HepG2 (cell line): ENCODE results near the gene CSNK1G3. TPM values are rescaled to one million over a fixed set of nuclear protein-coding genes. Genes with fewer than 3 reads are reported as not detected.

Source experiments
- ATAC-seq: fragments of 200-7000 bp; cut with Tn5 transposase; 3 replicates; pipeline ENCODE4 v1.9.1; 2020; ENCODE audit warnings: mild to moderate bottlenecking, moderate library complexity
- BruUV-seq: library from RNA; stranded (reverse); fragments of 400-500 nt; replicated peaks from 2 replicates; lab custom pipeline; 2021; lab: Mats Ljungman, UMichigan
- CTCF ChIA-PET: fragments of 300-600 bp; formaldehyde crosslinking; extraction: SDS; loops from one replicate; lab custom pipeline; 2021; ENCODE audit warnings: low total read pairs, inconsistent platforms, low intra/inter-chr PET ratio; lab: Yijun Ruan, JAX
- POLR2A ChIA-PET: fragments of 350-600 bp; sonication (Branson Sonifier 250); formaldehyde crosslinking; loops from one replicate; lab custom pipeline; 2020; ENCODE audit warnings: antibody characterized with exemption, inconsistent platforms; lab: Yijun Ruan, JAX
- DNase-seq: peaks from one replicate; pipeline ENCODE4 v3.0.0-alpha.2; 2015; ENCODE audit warnings: low spot score
- FAIRE-seq: peaks from 3 replicates; lab custom pipeline; 2011; peaks lifted over from hg19 to GRCh38; lab: Jason Lieb, UNC
- H2AFZ ChIP-seq: one replicate; pipeline ENCODE4 v1.6.1; 2011; ENCODE audit warnings: low read length, inconsistent platforms
- H3K27ac ChIP-seq: fragments of 300-600 bp; 3 replicates; pipeline ENCODE4 v1.8.0; 2011; ENCODE audit warnings: mixed run types, mild to moderate bottlenecking, mixed read lengths, low read length, inconsistent platforms; ENCODE audit not compliant: insufficient read depth; ENCODE audit errors: extremely low read length
- H3K27me3 ChIP-seq, 2 experiments: fragments of 200-600 bp in 1 of 2; 2 replicates in 1 of 2; 3 replicates in 1 of 2; pipeline versions ENCODE4 v1.6.0 to v1.8.0; 2011; ENCODE audit warnings: low read length in 2 of 2, mild to moderate bottlenecking in 2 of 2, moderate library complexity in 2 of 2, inconsistent platforms in 1 of 2; ENCODE audit not compliant: insufficient read depth in 2 of 2, control insufficient read depth in 1 of 2
- H3K36me3 ChIP-seq, 2 experiments: fragments of 200-600 bp in 1 of 2; replicated peaks in 1 of 2; 2 replicates in 1 of 2; 3 replicates in 1 of 2; pipeline versions ENCODE4 v1.5.1 to v1.8.0; 2011; ENCODE audit warnings: low read length in 2 of 2, inconsistent platforms in 1 of 2; ENCODE audit not compliant: insufficient read depth in 2 of 2, control insufficient read depth in 1 of 2
- H3K4me1 ChIP-seq: 2 replicates; pipeline ENCODE4 v1.5.1; 2012; ENCODE audit warnings: low read length, inconsistent platforms; ENCODE audit not compliant: insufficient read depth
- H3K4me2 ChIP-seq: 2 replicates; pipeline ENCODE4 v1.6.0; 2011; ENCODE audit warnings: low read depth, low read length, inconsistent platforms
- H3K4me3 ChIP-seq, 3 experiments: fragments of 200-600 bp in 1 of 3; sonication (generic), shearing (Covaris generic) in 1 of 3; replicated peaks in 1 of 3; 2 replicates each; pipeline ENCODE4 v1.5.1; 2011 to 2016; ENCODE audit warnings: low read length in 3 of 3, inconsistent platforms in 2 of 3, low read depth in 2 of 3, mild to moderate bottlenecking in 2 of 3, control low read depth in 1 of 3, mixed read lengths in 1 of 3; ENCODE audit not compliant: insufficient read depth in 1 of 3
- H3K79me2 ChIP-seq: one replicate; pipeline ENCODE4 v1.6.1; 2011; ENCODE audit warnings: low read length, inconsistent platforms; ENCODE audit not compliant: insufficient read depth
- H3K9ac ChIP-seq: 2 replicates; pipeline ENCODE4 v1.6.0; 2011; ENCODE audit warnings: mild to moderate bottlenecking, low read depth, low read length, inconsistent platforms; ENCODE audit not compliant: insufficient read depth
- H3K9me3 ChIP-seq: 2 replicates; pipeline ENCODE4 v1.5.1; 2012; ENCODE audit warnings: mild to moderate bottlenecking, low read length
- H4K20me1 ChIP-seq: 2 replicates; pipeline ENCODE4 v1.6.0; 2011; ENCODE audit warnings: inconsistent platforms, mild to moderate bottlenecking, low read length, moderate library complexity; ENCODE audit not compliant: insufficient read depth
- CC2D1A ChIP-seq: sonication (generic); formaldehyde crosslinking; IDR thresholded peaks from 2 replicates; pipeline ENCODE4 v1.8.1; 2023; ENCODE audit warnings: mild to moderate bottlenecking, missing genetic modification reagents
- DBP ChIP-seq: sonication (generic); formaldehyde crosslinking; IDR thresholded peaks from 2 replicates; pipeline ENCODE4 v1.4.0; 2020; ENCODE audit warnings: missing genetic modification reagents; ENCODE audit errors: not compliant biosample characterization
- FOXJ3 ChIP-seq: sonication (generic); formaldehyde crosslinking; IDR thresholded peaks from 2 replicates; pipeline ENCODE4 v1.4.0; 2020; ENCODE audit warnings: missing genetic modification reagents, mild to moderate bottlenecking, borderline replicate concordance
- HOXA7 ChIP-seq: sonication (generic); formaldehyde crosslinking; IDR thresholded peaks from 2 replicates; pipeline ENCODE4 v1.8.1; 2022; ENCODE audit warnings: mild to moderate bottlenecking, missing genetic modification reagents, moderate library complexity
- IRF9 ChIP-seq: sonication (generic); formaldehyde crosslinking; IDR thresholded peaks from 2 replicates; pipeline ENCODE4 v1.8.0; 2022; ENCODE audit warnings: missing genetic modification reagents, mild to moderate bottlenecking, borderline replicate concordance
- LBX2 ChIP-seq: sonication (generic); formaldehyde crosslinking; IDR thresholded peaks from 2 replicates; pipeline ENCODE4 v1.5.0; 2020; ENCODE audit warnings: missing genetic modification reagents, mild to moderate bottlenecking, borderline replicate concordance
- RNF219 ChIP-seq: sonication (generic); formaldehyde crosslinking; IDR thresholded peaks from 2 replicates; pipeline ENCODE4 v1.5.0; 2020; ENCODE audit warnings: mild to moderate bottlenecking, missing genetic modification reagents
- SRSF4 ChIP-seq: fragments of 200-400 bp; formaldehyde crosslinking; IDR thresholded peaks from one replicate; pipeline ENCODE4 v1.6.1; 2018; ENCODE audit warnings: mild to moderate bottlenecking, low read depth, low read length, moderate library complexity; ENCODE audit not compliant: poor library complexity, severe bottlenecking
- XBP1 ChIP-seq: sonication (generic); formaldehyde crosslinking; IDR thresholded peaks from 2 replicates; pipeline ENCODE4 v1.5.0; 2020; ENCODE audit warnings: missing genetic modification reagents
- ZFP36L2 ChIP-seq: sonication (generic); formaldehyde crosslinking; IDR thresholded peaks from 2 replicates; pipeline ENCODE4 v1.4.0; 2020; ENCODE audit warnings: missing genetic modification reagents
- ZNF225 ChIP-seq: sonication (generic); formaldehyde crosslinking; IDR thresholded peaks from 2 replicates; pipeline ENCODE4 v1.4.0; 2020; ENCODE audit warnings: mild to moderate bottlenecking, missing genetic modification reagents
- ZNF652 ChIP-seq: IDR thresholded peaks from 2 replicates; pipeline ENCODE4 v1.6.1; 2016; ENCODE audit warnings: low read depth, borderline replicate concordance
- WGBS: methylation state at CpG from one replicate; pipeline ENCODE4 v1.1.6; 2017; ENCODE audit warnings: low lambda C conversion rate; 5-methylcytosine and 5-hydroxymethylcytosine counted together
- in situ Hi-C: cut with HindIII; loops from 2 replicates; pipeline ENCODE4 v1.10.0; 2017; ENCODE audit warnings: low pct_unique_long_range_greater_than_20kb; ENCODE audit not compliant: extremely low pct_ligation_motif_present
- intact Hi-C: fragments of 100-400 bp; cut with micrococcal nuclease; formaldehyde crosslinking; loops from one replicate; pipeline ENCODE4 v1.10.0; 2022; ENCODE audit not compliant: unreplicated experiment
- polyA plus RNA-seq, 8 experiments: library from polyadenylated mRNA; depleted of rRNA in 3 of 8; stranded (reverse) in 7 of 8; unstranded in 1 of 8; fragments of >200 nt; fragmentation: Illumina TruSeq in 4 of 8; extraction: Trizol in 4 of 8; gene quantifications; 2 replicates each; pipeline versions ENCODE4 v1.2.1 to v1.2.3, GENCODE V29; 2011 to 2016; ENCODE audit warnings: low read depth in 4 of 8, missing spikeins in 1 of 8, mixed read lengths in 1 of 8; ENCODE audit not compliant: insufficient read depth in 1 of 8
- total RNA-seq, 5 experiments: library from RNA; depleted of rRNA; stranded (reverse); fragments of >200 nt; fragmentation: Illumina TruSeq; extraction: Trizol; gene quantifications; 2 replicates each; pipeline ENCODE4 v1.2.3, GENCODE V29; 2016; ENCODE audit warnings: low read depth in 1 of 5

CSNK1G3 gene
- total and polyA plus RNA-seq, 2 of the 13 experiments (the other 11 are each of a cell fraction or from before 2014, with no cell fraction given) = 11.3 to 31.5 TPM

- no peak for TF ChIP-seq IRF9
- TF ChIP-seq SRSF4 = no peak
- no peak for TF ChIP-seq ZNF225 (CRISPR knock-in tag)
- no peak for TF ChIP-seq RNF219 (CRISPR knock-in tag)
These were observed 66.4 kb downstream of the CSNK1G3 start (continued) for GRCh38 chr5:123578390-123578789.

GRCh38 chr5:123579410-123579809, 67.4 kb downstream of the CSNK1G3 start:
- peaks cover 0 to 3% of the 10 kb centered on the region in 2 experiments; a peak in 1 of 5 replicates for H3K36me3 ChIP-seq
- DNase-seq = no peak
- in situ Hi-C loops (no loop called here), intact Hi-C loops (loop anchor here (5.0 kb wide), 1 partner anchor 52 kb away; no protein-coding TSS in a partner anchor)
- no peaks in the 10 kb centered on the region for H3K79me2 ChIP-seq
- H3K4me1 ChIP-seq = no peaks in the 10 kb centered on the region
- ATAC-seq = no peak
- TF ChIP-seq FOXJ3 (no peak), DBP (CRISPR knock-in tag) (no peak), LBX2 (CRISPR knock-in tag) (no peak), HOXA7 (CRISPR knock-in tag) (no peak), ZNF652 (CRISPR knock-in tag) (no peak), ZFP36L2 (no peak), XBP1 (CRISPR knock-in tag) (no peak), CC2D1A (no peak)
- H3K27ac ChIP-seq = no peak overlapping the region
- H2AFZ ChIP-seq = no peak overlapping the region
- POLR2A ChIA-PET = no interaction called here
- no peaks in the 10 kb centered on the region for H3K9me3 ChIP-seq
- BruUV-seq = no TSS peak
- no peaks in the 10 kb centered on the region for H4K20me1 ChIP-seq
- H3K9ac ChIP-seq = no peak overlapping the region
- CTCF ChIA-PET = no interaction called here
- H3K4me2 ChIP-seq = no peak overlapping the region
- H3K27me3 ChIP-seq = no peaks in the 10 kb centered on the region
- H3K4me3 ChIP-seq = no peak overlapping the region
- no peak for FAIRE-seq
- WGBS = 98% methylated on average over 3 of the region's 3 CpGs
